Stimulated activated CD8-positive, alpha-beta memory T cell treated with anti-CD3 and anti-CD28 coated beads, Interleukin-15, amount 100 ng/mL, for 48 hours (primary cell): ENCODE results near the gene SPOCK1.

ENCODE experiments used
- DNase-seq, 2 donors: peaks; one replicate each; pipeline ENCODE4 v3.0.0-alpha.2; 2020; ENCODE audit warnings: low read depth in 2 of 2

The SPOCK1 gene

DNA sequence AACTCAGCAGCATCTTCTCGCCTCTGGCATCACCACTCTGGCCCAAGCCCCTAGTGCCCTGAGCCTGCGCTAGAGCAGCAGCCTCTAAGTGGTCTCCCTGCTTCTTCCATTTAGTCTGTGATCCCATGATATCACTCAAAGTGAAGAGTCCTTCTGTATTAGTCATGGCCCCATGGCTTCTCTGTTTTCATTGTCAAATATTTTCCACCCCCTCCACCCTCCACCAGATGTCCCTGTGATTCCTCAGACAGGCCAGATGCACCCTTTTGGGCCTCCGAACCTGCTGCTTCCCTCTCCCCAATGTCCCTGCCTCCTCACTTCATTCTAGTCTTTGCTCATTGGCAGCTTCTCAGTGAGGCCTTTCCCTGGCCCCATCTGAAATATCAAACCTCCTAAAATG lies 299.2 kb downstream of the SPOCK1 start:
- no peak for DNase-seq

DNA sequence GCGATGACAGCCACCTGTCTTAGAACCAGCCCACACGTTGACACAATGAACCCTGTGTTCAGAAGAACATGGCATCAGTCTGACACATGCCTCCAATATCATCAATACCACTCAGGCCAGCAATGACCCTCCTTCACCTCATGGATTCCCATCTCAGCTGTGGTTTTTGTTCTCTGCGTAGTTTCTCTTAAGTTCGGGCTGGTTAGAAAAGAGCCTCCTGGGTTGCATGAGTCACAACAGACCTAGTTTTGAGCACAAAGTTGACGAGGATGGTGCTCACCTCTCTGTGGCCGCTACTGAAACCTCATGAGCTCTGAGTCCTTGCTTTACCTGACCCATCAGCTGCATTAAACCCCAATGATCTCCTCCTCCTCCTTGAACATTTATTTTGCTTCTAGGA lies 299.9 kb downstream of the SPOCK1 start:
- no peak for DNase-seq

DNA sequence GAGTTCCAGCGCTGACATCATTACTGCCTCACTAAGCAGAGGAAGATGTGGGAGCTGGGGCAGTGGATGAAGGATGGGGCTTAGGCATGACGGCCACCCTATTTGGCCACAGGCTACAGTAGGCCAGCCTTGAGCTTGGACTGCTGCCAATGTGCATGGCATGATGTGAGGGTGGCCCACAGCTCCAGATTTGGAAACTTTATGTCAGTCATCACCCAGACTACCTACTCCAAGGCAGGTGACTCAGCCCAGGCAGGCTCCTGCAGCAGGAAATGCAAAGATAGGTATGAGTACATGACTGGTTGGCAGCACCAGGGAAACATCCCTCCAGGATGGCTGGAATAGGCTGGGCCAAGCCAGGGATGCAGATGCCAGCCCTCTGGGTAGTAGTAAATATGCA lies 303.6 kb downstream of the SPOCK1 start:
- no peak for DNase-seq

DNA sequence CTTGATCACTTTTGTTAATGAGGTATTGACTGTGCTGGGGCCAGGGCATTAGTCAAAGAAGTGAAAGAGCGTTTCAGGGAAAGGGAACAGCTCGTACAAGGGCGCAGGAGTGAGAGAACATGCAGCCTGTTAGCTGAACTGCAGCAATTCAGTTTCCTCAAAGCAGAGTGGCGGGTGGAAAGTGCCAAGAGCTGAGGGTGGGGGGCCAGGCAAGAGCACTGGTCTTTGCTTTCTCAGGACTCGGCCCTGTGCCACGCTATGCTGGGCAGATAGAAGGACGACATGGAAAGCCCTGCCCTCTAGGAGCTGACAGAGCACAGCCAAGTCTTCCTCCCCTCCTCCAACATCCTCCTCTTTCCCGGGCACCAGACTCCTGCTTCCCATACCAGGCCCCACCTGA lies 304.8 kb downstream of the SPOCK1 start:
- no peak for DNase-seq

DNA sequence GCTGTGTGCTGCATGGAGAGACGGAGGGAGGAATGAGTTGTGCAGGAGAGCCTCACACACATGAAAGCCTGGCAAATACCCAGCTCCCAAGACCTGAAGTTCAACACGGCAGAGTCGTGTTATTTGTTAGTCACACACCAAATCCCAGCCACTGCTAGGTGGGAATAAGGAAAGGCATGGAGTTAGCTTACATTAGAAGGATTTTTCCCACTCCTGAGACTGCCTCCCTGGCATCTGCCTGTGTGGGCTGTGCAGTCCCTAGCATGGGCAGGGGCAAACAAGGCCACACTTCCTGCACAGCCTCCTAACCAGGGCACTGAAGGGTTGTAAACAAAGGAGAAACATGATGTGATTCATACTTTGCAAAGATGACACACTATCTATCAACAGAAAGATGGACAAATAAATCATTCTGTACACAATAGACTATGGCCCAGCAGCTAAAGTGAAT lies 306.8 kb downstream of the SPOCK1 start:
- no peak for DNase-seq

DNA sequence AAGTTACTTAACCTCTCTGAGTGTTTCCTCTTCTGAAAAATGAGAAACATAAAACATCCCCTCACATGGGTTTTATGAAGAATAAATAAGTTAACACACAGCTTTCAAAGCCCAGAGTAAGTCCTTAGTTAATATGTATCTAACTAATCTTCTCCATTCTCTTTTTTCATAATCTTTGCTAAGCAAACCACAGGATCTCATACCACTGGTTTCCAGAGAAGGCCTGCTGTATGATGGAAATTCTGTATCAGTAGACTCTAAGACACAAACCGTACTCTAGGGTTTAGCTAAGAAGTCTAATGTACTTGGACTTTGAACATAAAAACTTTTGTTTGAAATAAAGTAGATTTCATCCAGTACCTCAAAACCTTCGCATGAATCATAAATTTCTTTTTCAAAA lies 307.9 kb downstream of the SPOCK1 start:
- no peak for DNase-seq

DNA sequence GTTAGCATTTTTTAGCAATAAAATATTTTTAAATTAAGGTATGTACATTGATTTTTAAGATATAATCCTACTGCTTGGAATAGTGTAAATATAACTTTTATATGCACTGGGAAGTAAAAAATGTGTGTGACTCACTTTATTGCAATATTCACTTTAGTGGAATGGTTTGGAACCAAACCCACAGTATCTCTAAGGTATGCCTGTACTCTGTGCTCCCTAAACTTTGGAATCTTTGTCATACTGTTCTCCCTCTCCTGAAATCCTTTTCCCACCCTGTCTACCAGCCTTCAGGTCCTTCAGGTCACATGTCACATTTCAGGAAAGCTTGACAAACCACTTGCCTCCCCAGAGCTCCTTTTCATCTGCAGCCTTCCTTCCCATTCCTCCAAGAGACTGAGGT lies 308.7 kb downstream of the SPOCK1 start:
- DNase-seq = no peak

DNA sequence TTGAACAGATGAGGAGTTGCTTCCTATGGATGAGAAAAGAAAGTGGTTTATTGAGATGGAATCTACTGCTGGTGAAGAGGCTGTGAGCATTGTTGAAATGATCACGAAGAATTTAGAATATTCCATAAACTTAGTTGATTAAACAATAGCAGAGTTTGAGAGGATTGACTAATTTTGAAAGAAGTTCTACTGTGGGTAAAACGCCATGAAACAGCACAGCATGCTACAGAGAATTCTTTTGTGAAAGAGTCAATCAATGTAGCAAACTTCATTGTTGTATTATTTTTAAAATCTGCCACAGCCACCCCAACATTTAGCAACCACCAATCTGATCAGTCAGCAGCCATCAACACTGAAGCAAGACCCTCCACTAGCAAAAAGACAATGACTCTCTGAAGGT lies 309.1 kb downstream of the SPOCK1 start:
- DNase-seq = no peak

DNA sequence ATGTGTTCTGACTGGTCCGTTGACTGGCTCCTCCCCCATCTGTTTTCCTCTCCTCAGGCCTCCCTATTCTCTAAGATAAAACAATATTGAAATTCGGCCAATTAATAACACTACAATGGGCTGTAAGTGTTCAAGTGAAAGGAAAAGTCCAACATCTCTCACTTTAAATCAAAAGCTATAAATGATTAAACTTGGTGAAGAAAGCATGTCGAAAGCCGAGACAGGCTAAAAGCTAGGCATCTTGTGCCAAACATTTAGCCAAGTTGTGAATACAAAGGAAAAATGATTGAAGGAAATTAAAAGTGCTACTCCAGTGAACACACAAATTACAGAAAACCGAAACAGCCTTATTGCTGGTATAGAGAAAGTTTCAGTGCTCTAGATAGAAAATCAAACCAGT lies 310.6 kb downstream of the SPOCK1 start:
- DNase-seq = no peak

DNA sequence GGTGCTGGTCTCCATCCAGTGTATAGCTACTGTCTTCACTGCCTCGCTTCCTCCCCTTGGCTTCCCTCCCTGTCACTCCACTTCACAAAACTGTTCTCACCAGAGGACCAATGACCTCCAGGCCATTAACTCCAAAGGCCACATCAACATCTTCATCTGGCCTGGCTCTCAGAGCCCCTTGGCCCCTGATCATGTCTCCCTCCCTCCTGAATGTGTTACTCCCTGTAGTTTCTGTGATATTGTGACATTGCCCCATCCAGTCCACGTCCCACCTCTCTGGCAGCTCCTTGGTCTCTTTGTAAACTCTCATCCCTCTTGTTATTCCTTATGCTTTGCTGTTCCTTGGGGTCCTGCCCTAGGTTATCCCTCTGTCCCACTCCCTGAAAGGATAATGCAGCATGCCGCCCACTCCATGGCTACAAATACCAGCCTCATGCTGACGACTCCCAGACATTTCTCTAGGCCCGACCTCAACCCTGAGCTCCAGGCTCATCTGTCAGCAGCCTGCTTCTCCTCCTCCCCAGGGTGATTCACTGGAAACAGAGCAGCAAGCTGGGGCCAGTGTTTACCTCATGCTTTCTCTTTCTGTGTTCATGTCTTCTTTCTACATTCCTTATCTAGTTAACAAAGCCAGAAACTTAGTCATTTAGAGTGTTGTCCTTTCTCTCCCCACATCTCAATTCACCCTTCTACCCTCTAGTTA lies 312.2 kb downstream of the SPOCK1 start:
- DNase-seq = no peak

DNA sequence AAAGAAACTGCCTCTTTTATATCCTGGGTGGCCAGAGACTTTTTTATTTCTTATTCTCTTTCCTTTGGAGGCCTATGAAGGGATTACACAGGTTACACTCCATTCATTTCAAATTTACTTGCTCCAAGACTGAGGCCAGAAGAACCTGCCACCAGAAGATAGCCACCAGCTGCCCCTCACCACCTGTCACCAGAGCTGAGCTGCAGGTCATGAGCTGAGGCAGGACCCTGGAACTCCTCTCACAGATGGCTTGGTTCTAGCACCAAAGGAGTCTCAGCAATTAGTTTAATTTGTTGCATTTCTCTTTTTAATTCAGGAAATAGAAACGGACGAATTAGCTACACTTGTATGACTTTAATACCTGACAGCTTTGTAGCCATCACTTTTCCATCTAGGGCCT lies 313.9 kb downstream of the SPOCK1 start:
- DNase-seq = no peak

DNA sequence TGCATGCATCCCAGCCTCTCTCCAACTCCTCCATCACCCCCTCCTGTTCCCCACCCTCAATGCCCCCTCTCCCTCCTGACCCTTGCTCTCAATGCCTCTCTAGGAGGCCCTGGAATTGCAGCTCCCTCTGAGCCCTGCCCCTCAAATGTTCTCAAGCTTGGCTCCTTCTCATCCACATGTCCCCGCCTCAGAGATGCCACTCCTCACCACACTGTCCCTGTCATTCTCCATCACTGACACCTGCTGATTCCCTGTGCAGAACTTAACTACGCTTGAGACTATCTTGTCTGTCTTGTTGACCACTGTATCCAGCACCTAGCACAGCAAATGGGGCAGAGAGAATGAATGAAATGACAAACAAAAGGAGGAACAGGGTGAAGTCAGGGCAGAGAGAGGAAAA lies 314.4 kb downstream of the SPOCK1 start:
- DNase-seq = no peak

DNA sequence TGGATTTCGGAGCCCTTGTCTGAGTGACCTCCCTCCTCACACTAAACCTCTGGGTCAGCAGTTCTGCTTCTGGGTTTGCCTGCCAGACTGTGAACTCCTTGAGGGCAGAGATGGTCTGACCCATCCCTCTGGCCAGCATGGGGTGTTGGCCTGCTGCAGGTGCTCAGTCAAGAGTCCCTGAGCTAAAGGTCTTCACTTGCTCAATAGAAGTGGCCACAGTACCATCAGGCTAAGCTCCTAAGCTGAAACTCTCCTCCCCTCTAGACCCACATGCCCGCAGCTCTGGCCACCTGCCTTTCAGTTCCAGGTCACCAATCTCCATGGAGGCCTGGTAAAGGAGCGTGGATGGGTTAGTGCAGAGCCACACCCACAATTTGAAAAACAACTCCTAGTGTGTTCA lies 316.6 kb downstream of the SPOCK1 start:
- no peak for DNase-seq

DNA sequence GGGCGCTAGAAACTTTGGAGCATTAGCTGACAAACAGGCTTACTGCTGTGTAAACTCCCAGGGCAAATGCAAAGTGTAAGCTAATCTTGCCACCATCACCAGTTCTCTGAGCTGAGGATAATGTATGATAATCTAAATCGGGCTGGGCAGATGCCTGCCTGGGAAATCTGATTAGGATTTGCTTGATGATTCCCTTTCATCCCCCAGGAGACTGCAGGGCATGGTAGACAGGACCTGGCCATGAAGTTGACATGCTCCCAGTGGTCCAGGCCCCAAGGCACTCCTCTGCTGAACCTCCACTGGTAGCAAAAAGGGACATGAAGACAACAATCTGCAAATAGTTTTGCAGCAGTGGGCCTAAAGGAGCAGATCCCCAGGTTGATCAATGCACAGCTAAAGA lies 317.5 kb downstream of the SPOCK1 start:
- no peak for DNase-seq

DNA sequence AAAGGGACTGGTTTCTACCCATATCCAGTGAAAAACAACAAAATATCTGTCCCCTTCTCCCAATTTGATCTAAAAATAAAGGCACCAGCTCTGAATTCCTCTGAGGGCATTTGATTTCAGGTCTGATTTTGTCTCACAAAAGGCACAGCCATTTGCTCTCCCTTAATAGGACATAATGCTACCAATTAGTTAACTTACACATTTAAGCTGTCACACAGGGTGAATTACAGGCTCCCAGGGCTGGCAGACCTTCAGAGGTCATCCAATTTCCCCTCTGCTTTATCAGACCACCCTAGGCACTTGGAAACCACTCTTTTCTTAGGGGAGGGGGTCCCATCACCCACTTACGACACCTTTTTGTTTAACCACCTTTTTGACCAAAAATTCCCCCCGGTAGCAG lies 319.9 kb downstream of the SPOCK1 start:
- DNase-seq = no peak

DNA sequence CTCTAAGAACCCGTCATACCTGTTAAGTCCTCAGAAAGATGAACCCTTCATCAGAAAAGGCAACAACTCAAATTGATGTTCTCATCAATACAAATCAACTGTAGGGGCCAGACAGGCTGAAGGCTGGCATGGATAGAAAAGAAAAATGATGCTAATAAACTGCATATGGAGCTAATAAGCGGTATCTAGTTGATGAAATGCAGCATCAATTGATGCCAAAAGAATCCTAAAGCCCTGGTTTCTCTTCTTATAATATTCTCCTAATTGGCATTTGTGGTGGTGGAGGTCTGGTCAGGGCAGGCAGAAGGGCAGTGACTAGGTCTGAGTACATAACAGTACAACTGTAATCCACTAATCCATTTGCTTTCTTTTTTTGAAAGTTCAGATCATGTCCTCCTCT lies 322.5 kb downstream of the SPOCK1 start:
- no peak for DNase-seq

DNA sequence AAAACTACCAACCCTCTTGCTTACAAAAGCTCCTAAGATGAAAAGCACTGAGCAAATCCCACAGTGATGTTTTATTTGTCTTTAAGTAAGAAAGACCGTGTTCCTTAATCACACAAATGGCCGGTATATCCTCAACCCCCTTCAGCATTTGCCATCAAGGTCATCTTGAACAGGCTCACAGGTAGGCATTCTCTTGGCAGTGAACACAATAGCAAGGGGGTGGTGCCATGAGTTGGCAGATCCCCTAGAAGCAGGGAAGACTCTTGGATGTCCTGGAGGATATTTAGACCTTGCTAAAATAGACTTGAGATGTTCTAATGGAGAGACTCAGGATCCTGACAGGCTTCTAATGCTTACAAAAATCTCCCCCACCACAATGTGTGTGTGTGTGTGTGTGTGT lies 323.0 kb downstream of the SPOCK1 start:
- DNase-seq = no peak

DNA sequence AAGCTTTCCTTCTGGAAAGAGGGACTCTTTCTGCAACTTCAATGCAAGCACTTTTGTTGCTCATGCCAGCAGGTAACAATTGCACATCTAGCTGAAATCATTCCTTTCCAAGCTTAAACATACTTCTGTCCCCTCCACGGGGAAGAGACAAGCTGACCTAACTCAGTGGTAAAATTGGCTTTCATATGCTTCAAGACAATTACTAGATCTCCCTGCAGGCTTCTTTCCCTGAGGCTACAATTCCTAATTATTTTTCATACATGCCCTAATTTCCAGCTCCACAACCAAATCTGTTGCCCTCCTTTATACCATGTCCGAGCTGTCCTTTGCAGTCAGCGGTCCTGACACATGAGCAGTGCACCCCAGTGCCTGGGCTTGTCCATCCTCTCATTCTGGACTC lies 324.9 kb downstream of the SPOCK1 start:
- no peak for DNase-seq

DNA sequence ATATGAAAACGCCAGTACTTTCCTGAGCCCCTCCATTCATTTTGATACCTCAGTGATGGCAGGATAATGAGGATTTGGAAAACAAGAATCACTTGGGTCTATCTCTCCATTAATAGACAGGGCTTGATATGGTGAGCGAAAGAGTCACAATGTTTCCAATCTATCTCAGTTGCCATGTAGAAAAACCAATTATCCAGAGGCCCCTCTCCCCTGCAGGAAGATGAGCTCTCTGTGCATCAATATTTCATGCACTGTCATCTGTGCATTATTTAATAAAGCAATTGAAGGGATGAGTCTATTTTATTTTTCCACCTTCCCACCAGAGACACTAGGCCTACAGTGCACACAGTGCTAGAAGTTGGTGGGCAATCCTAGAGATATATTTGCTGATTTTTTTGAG lies 326.9 kb downstream of the SPOCK1 start:
- no peak for DNase-seq

DNA sequence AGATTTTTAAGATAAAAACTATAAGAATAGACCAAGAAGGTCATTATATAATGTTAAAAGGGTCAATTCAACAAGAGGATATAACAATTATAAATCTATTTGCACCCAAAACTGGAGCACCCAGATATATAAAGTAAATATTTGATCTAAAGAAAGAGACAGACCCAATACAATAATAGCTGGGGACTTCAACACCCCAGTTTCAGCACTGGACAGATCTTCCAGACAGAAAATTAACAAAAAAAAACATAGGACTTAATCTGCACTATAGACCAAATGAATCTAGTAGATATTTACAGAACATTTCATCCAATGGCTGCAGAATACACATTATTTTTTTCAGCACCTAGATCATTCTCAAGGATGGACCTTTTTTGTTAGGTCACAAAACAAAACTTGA lies 331.9 kb downstream of the SPOCK1 start:
- DNase-seq = no peak

DNA sequence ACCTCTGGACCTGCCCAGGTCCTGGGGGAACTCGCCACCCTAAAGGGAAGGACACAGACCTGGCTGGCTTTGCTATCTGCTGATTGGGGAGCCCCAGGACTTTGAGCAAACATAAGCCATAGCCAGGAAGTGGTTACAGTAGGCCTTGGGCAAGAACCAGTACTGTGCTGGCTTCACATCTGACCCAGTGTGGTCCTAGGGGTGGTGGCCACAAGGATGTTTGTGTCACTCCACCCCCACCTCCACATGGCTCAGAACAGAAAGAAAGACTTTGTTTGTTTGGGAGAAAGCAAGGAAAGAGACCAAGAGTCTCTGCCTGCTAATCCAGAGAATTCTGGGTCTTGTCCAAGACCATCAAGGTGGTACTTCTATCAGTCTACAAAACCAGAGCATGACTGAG lies 334.2 kb downstream of the SPOCK1 start:
- no peak for DNase-seq

DNA sequence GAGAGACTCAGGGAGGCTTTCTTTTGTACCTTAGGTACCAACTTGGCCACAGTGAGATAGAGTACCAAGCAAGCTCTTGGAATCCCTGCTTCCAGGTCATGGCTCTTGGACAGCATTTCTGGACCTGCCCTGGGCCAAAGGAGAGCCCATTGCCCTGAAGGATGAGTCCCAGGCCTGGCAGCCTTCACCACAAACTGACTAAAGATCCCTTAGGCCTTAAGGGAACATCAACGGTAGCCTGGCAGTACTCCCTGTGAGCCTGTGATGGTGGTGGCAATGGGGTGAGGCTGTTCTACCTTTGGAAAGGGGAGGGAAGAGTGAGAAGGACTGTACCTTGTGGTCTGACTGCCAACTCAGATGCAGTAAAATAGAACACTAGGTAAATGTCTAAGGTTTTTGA lies 334.6 kb downstream of the SPOCK1 start:
- DNase-seq = no peak

DNA sequence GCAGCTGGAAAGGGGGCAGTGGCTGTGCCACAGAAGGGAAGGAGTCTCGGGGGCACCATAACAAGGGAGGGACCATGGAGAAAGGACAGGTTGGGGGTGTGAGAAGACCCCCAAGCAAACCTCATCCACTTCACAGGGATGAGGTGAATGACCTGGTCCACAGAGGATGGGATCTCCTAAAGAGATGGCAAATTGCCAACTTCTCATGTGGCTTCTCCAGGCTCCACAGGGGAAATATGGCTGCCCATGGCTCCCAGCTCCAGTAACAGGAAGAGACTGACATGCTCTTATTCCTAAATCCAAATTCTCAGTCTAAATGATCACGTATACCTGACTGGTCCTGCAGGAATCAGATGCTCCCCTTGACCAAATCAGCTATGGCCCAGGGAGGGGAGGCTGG lies 340.4 kb downstream of the SPOCK1 start:
- no peak for DNase-seq

DNA sequence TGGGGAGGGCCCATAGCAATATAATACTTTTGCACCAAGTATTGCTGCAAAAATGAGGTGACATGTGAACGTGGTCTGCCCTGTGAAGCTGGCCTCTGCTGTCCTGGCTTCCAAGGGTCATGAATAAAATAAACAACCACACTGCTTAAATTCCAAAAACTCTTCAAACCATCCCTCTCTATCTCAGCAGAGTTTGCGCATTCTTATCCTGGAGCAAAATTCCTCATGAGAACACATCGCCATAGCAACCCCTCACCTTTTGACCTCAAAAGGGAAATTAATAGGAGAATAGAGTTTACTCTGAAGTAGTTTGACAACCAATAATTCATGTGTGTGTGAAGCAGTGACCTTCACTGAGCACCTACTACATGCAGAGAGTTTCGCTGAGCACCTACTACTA lies 342.9 kb downstream of the SPOCK1 start:
- no peak for DNase-seq
